ENCODE data around the gene SERBP1.
"Not testable (repeated sequence)": the region's sequence is repeated elsewhere in the genome, so short reads cannot be mapped to it uniquely, and the experiment has no call there.

Gene SERBP1

DNA sequence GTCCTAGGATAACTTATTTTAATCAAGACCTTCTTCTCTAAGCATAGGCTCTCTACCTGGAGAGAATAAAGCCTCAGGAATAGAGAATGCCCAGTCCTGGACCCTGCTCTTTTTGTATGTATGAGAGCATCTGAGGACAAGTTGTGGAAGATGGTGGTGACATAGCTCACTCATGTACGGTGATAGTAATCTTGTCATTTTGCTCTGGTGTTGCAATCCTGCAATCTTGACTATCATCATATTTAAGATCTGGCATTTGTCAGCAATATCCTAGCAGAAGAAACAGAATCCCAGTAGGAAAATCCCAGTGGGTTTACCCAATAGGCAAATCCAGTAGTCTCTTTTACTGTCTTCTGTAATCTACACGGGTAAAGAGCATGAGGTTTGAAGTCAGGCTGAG lies 21.6 kb upstream of the SERBP1 start:
- H3K9me3 Mint-ChIP-seq, result no peaks in the 10 kb centered on the region
- no peak overlapping the region for H3K27ac Mint-ChIP-seq
- H3K36me3 Mint-ChIP-seq, result no peaks in the 10 kb centered on the region
- no peak overlapping the region for H3K4me3 Mint-ChIP-seq
- peaks cover 4% of the 10 kb centered on the region for H3K4me1 Mint-ChIP-seq
- H3K27me3 Mint-ChIP-seq, result no peaks in the 10 kb centered on the region

- no peak overlapping the region for H3K4me3 Mint-ChIP-seq
- no peaks in the 10 kb centered on the region for H3K36me3 Mint-ChIP-seq
- no peaks in the 10 kb centered on the region for H3K27me3 Mint-ChIP-seq
- peaks cover 9% of the 10 kb centered on the region for H3K4me1 Mint-ChIP-seq
- H3K9me3 Mint-ChIP-seq, result no peaks in the 10 kb centered on the region
- no peak overlapping the region for H3K27ac Mint-ChIP-seq
Measured at GRCh38 chr1:67451356-67451755, 21.2 kb upstream of the SERBP1 start.

DNA sequence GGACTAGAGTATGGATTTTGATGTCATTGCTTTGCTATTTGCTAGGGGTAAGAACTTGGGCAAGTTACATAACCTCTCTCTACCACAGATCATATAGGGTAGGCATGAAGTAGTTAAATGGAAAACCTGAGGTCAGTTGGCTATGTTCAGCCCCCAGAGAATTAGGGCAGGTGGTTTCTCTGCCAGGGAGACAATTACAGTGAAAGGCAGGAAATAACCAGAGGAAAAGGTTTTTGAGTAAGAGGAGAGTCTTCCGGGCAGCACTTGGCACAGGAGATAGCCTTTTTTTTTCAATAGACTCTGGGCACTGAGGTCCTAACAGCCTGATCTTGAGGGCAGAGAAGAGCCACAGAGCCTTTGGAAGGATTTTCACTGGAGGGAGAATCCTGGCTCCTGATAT lies 16.7 kb upstream of the SERBP1 start:
- Mint-ChIP-seq H3K27me3 (no peaks in the 10 kb centered on the region), H3K9me3 (no peaks in the 10 kb centered on the region), H3K4me1 (peaks cover 14% of the 10 kb centered on the region), H3K27ac (peak overlapping the region; percentile 5), H3K36me3 (no peaks in the 10 kb centered on the region), H3K4me3 (no peak overlapping the region)

DNA sequence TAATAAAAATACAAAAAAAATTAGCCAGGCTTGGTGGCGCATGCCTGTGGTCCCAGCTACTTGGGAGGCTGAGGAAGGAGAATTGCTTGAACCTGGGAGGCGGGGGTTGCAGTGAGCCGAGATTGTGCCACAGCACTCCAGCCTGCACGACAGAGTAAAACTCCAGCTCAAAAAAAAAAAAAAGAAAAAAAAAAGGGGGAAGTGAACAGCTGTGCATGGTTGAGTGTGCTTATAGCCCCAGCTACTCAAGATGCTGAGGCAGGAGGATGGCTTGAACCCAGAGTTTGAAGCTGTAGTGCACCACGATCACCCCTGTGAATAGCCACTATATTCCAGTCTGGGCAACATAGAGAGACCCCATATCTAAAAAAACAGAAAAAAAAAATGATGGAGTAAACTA lies 15.8 kb upstream of the SERBP1 start:
- not testable (repeated sequence) for H3K9me3 Mint-ChIP-seq, H3K27ac Mint-ChIP-seq, H3K36me3 Mint-ChIP-seq, H3K4me3 Mint-ChIP-seq, H3K27me3 Mint-ChIP-seq
- H3K4me1 Mint-ChIP-seq, result peaks cover 23% of the 10 kb centered on the region

DNA sequence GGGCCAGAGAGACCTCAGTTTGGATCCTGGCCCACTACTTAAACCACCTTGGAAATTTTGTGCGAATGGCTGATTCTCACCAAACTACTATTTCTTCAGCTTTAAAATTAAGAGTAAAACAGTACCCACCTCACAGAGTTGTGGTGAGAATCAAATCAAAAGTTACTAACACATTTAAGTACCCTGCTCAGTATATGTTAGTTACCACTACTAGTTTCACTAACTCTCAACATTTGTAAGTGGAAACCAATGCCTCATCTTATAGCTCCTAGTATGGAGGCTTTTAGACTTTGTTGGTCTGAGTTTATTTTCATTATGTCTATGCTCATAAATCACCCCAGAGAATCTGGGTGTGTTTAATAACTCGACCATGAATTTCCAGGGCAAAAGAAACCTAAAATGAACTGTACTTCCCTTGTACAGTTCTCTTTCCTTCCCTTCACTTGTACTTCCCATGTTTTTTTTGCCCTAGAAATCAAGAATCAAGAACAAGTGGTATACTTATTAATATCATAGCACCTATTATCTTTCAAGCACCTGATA lies 11.6 kb upstream of the SERBP1 start:
- H3K36me3 Mint-ChIP-seq, result no peaks in the 10 kb centered on the region
- H3K27me3 Mint-ChIP-seq, result no peaks in the 10 kb centered on the region
- H3K4me3 Mint-ChIP-seq, result no peak overlapping the region
- H3K9me3 Mint-ChIP-seq, result no peaks in the 10 kb centered on the region
- peak overlapping the region; percentile 44 for H3K27ac Mint-ChIP-seq
- H3K4me1 Mint-ChIP-seq, result peaks cover 25% of the 10 kb centered on the region

DNA sequence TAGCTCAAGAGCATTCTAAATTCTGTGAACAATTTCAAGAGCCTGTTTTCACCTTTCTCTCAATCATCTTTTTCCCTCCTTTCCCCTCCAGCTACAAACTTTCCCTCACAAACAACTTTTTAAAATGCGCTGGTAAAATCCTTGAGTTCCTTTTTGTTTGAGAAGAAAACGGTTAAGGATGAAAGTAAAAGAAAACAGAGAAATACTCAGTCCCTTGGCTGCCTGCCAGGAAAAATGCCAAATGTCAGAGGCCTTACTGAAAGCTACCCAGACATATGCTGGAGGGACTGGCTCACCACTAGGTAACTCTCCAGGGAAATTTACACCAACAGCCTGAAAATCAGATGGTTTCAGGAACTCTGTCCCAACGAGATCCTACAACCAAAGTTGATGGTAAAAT lies 11.0 kb upstream of the SERBP1 start:
- peaks cover 19% of the 10 kb centered on the region for H3K4me1 Mint-ChIP-seq
- H3K4me3 Mint-ChIP-seq, result peak overlapping the region; percentile 73
- no peaks in the 10 kb centered on the region for H3K27me3 Mint-ChIP-seq
- H3K27ac Mint-ChIP-seq, result peak overlapping the region; percentile 73
- no peaks in the 10 kb centered on the region for H3K9me3 Mint-ChIP-seq
- no peaks in the 10 kb centered on the region for H3K36me3 Mint-ChIP-seq

DNA sequence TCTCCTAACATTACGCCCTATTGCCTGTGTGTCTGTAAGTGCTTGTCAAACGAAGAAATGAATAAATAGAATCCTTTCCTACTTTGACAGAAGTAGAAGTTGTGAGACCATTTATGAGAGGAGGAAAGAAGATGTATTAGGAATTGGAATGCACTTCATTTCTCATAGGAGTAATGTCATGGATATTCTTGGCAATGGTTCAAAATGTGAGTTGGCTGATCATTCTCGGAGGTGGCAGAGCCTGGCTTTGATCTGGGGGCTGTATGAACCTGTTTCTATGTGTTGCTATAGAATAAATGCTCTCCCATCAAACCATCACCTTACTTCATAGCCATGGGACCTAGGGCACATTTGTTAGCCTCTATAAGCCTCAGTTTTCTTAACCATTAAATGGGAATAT lies 10.1 kb upstream of the SERBP1 start:
- Mint-ChIP-seq H3K27me3 (no peaks in the 10 kb centered on the region), H3K4me3 (no peak overlapping the region), H3K27ac (peak overlapping the region; percentile 9), H3K9me3 (no peaks in the 10 kb centered on the region), H3K36me3 (no peaks in the 10 kb centered on the region), H3K4me1 (peaks cover 18% of the 10 kb centered on the region)

GRCh38 chr1:67439277-67440029 lies 9.3 kb upstream of the SERBP1 start:
- no peaks in the 10 kb centered on the region for H3K36me3 Mint-ChIP-seq
- no peak overlapping the region for H3K4me3 Mint-ChIP-seq
- no peaks in the 10 kb centered on the region for H3K9me3 Mint-ChIP-seq
- no peaks in the 10 kb centered on the region for H3K27me3 Mint-ChIP-seq
- no peak overlapping the region for H3K27ac Mint-ChIP-seq
- peaks cover 23% of the 10 kb centered on the region for H3K4me1 Mint-ChIP-seq

DNA sequence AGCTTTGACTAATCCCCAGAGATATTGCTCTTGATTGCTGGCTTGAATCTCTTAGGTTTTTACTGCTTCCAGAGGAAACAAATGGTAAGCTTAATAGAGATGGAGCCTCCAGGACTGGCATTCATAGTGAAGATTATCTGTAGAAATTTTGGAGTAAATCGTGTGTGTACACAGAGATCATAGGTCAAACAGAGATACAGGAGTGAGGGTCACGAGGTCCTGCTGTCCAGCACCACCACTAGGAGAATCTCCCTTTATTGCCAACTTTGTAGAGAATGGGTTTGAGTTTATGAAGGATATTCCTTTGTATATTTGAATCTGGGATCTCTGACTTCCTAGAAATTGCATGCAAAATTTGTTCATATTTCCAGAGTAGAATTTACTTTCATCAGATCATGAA lies 7.8 kb upstream of the SERBP1 start:
- no peak overlapping the region for H3K4me3 Mint-ChIP-seq
- H3K36me3 Mint-ChIP-seq, result no peaks in the 10 kb centered on the region
- no peaks in the 10 kb centered on the region for H3K9me3 Mint-ChIP-seq
- no peak overlapping the region for H3K27ac Mint-ChIP-seq
- H3K27me3 Mint-ChIP-seq, result no peaks in the 10 kb centered on the region
- H3K4me1 Mint-ChIP-seq, result peaks cover 37% of the 10 kb centered on the region

- Mint-ChIP-seq H3K4me1 (peaks cover 42% of the 10 kb centered on the region), H3K27me3 (no peaks in the 10 kb centered on the region), H3K4me3 (no peak overlapping the region), H3K9me3 (no peaks in the 10 kb centered on the region), H3K36me3 (no peaks in the 10 kb centered on the region), H3K27ac (no peak overlapping the region)
Measured at GRCh38 chr1:67436511-67437055, 6.4 kb upstream of the SERBP1 start.

GRCh38 chr1:67434491-67434890 lies 4.3 kb upstream of the SERBP1 start:
- H3K27me3 Mint-ChIP-seq, result no peaks in the 10 kb centered on the region
- H3K27ac Mint-ChIP-seq, result no peak overlapping the region
- no peaks in the 10 kb centered on the region for H3K9me3 Mint-ChIP-seq
- no peak overlapping the region for H3K4me3 Mint-ChIP-seq
- H3K36me3 Mint-ChIP-seq, result peaks cover 4% of the 10 kb centered on the region
- H3K4me1 Mint-ChIP-seq, result peaks cover 35% of the 10 kb centered on the region

DNA sequence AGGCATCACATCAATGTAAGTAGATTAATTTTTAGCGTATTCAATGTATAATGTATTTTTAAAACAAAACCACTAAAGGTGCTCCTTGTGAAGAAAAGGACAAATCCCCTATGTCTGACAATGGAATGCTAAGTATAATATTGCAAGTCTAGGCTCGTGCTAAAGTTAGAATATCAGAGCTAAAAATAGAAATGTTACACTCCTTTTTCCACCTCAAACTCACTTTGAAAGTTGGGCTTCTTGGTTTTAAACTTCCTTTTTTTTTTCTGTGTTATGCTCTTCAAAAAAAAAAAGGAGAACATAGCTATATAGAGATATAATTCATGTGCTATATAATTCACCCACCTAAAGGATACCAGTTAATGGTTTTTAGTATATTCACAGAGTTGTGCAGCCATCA lies 3.6 kb upstream of the SERBP1 start:
- Mint-ChIP-seq H3K27me3 (no peaks in the 10 kb centered on the region), H3K27ac (no peak overlapping the region), H3K9me3 (no peaks in the 10 kb centered on the region), H3K4me3 (no peak overlapping the region), H3K4me1 (peaks cover 35% of the 10 kb centered on the region), H3K36me3 (peaks cover 8% of the 10 kb centered on the region)

- H3K36me3 Mint-ChIP-seq, result peaks cover 19% of the 10 kb centered on the region
- peaks cover 35% of the 10 kb centered on the region for H3K4me1 Mint-ChIP-seq
- no peaks in the 10 kb centered on the region for H3K9me3 Mint-ChIP-seq
- peak overlapping the region; percentile 34 for H3K4me3 Mint-ChIP-seq
- no peaks in the 10 kb centered on the region for H3K27me3 Mint-ChIP-seq
- H3K27ac Mint-ChIP-seq, result no peak overlapping the region
Measured at GRCh38 chr1:67432745-67433144, 2.5 kb upstream of the SERBP1 start.

DNA sequence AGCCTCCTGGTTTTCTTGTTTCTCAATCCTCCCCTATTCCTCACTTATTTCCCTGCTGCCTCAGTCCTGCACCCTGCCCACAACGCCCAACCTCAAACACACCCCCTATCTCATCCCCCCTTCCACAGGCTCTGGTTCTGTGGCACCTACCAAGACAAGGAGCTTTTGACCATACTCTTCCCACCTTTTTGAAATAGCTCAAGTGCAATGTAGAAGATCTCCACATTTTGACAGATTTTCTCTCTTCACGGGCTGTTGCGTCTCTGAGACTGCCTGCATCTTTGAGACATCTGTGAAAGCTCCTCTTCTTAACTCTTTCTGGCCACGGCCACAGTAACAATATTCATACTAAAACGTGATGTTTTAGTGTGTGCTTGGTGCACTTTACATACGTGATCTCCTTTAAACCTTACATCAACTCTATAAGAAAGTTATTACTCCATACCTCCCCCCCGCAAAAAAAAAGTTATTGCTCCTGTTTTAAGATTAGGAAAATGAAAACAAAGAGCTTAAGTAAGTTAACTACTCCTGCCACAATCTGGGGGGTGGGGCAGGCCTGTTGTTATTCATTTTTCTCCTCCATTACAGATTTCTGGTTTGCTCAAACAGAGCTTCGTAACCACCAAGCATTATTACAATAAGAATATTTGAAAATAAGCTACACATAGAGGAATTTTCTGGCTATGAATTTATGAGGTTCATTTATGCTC lies 1.8 kb upstream of the SERBP1 start:
- Mint-ChIP-seq H3K4me3 (peak overlapping the region; percentile 94), H3K36me3 (peaks cover 26% of the 10 kb centered on the region), H3K27me3 (no peaks in the 10 kb centered on the region), H3K27ac (peak overlapping the region; percentile 73), H3K4me1 (peaks cover 40% of the 10 kb centered on the region), H3K9me3 (no peaks in the 10 kb centered on the region)

DNA sequence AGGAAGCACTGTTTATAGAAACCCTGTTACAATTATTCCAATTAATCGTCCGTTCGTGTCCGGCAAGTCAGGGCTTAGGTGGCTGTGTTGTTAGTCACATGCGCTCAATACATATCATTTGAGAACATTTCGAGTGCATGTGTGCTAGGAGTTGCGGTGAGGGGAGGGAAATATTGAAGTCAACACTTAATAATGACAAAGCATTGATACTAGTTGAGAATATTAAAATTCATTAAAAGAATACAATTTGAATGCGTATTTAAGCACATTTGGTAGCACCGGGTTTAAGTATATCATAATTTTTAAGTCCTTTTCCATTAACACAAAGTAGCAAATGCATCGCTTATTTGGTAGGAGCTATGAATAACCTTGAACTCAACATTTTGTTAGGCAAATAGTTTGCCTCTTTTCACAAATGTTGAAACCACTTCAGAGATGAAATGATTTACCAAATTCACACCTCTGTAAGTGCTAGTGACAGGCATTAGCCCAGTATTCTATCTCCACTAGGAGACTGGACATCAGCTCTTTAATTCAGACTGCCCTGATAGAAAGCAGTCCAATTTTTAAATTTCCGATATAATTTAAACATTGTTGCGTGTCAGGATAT lies 1.1 kb upstream of the SERBP1 start:
- Mint-ChIP-seq H3K4me3 (peak overlapping the region; percentile 94), H3K4me1 (peaks cover 45% of the 10 kb centered on the region), H3K27me3 (no peaks in the 10 kb centered on the region), H3K9me3 (no peaks in the 10 kb centered on the region), H3K27ac (peak overlapping the region; percentile 97), H3K36me3 (peaks cover 30% of the 10 kb centered on the region)

All from activated naive CD4-positive, alpha-beta T cell treated with anti-CD3 and anti-CD28 coated beads, Interleukin-2, amount 50 U/mL, for 24 hours (primary cell).